ENCODE data around the gene DSE.

The DSE gene

GRCh38 chr6:116412270-116412669 is 41.5 kb downstream of the DSE start:
- no peak overlapping the region for H3K9ac ChIP-seq (ENCODE audit: low read length)
- H3K27ac ChIP-seq (ENCODE audit: low read depth, low read length), result no peak overlapping the region
- H3K27me3 ChIP-seq (ENCODE audit: control insufficient read depth, insufficient read depth, low read length), result no peaks in the 10 kb centered on the region
- peaks cover 9% of the 10 kb centered on the region for H3K4me1 ChIP-seq (ENCODE audit: control insufficient read depth, insufficient read depth, low read length)
- H3K36me3 ChIP-seq (ENCODE audit: control insufficient read depth, insufficient read depth, low read length), result 0 out of 2 replicates have a peak, but pooled peaks cover 7% of the 10 kb centered on the region
- no peak overlapping the region for H3K4me3 ChIP-seq (ENCODE audit: low read depth, low read length)
- no peaks in the 10 kb centered on the region for H3K9me3 ChIP-seq (ENCODE audit: control insufficient read depth, insufficient read depth, low read depth, low read length)

- no peaks in the 10 kb centered on the region for H3K9me3 ChIP-seq (ENCODE audit: control insufficient read depth, insufficient read depth, low read depth, low read length)
- H3K27ac ChIP-seq (ENCODE audit: low read depth, low read length), result no peak overlapping the region
- H3K9ac ChIP-seq (ENCODE audit: low read length), result no peak overlapping the region
- H3K4me3 ChIP-seq (ENCODE audit: low read depth, low read length), result no peak overlapping the region
- peaks cover 9% of the 10 kb centered on the region for H3K4me1 ChIP-seq (ENCODE audit: control insufficient read depth, insufficient read depth, low read length)
- no peaks in the 10 kb centered on the region for H3K27me3 ChIP-seq (ENCODE audit: control insufficient read depth, insufficient read depth, low read length)
- 0 out of 2 replicates have a peak, but pooled peaks cover 6% of the 10 kb centered on the region for H3K36me3 ChIP-seq (ENCODE audit: control insufficient read depth, insufficient read depth, low read length)
Observed at GRCh38 chr6:116413357-116413756, 42.6 kb downstream of the DSE start.

GRCh38 chr6:116417661-116418060 is 46.9 kb downstream of the DSE start:
- Histone ChIP-seq H3K4me1 (ENCODE audit: control insufficient read depth, insufficient read depth, low read length) (0 out of 2 replicates have a peak, but pooled peaks cover 6% of the 10 kb centered on the region), H3K27me3 (ENCODE audit: control insufficient read depth, insufficient read depth, low read length) (no peaks in the 10 kb centered on the region), H3K36me3 (ENCODE audit: control insufficient read depth, insufficient read depth, low read length) (no peaks in the 10 kb centered on the region), H3K27ac (ENCODE audit: low read depth, low read length) (no peak overlapping the region), H3K9me3 (ENCODE audit: control insufficient read depth, insufficient read depth, low read depth, low read length) (no peaks in the 10 kb centered on the region), H3K9ac (ENCODE audit: low read length) (no peak overlapping the region), H3K4me3 (ENCODE audit: low read depth, low read length) (no peak overlapping the region)

- no peak overlapping the region for H3K4me3 ChIP-seq (ENCODE audit: low read depth, low read length)
- H3K9me3 ChIP-seq (ENCODE audit: control insufficient read depth, insufficient read depth, low read depth, low read length), result no peaks in the 10 kb centered on the region
- H3K27me3 ChIP-seq (ENCODE audit: control insufficient read depth, insufficient read depth, low read length), result no peaks in the 10 kb centered on the region
- 0 out of 2 replicates have a peak, but pooled peaks cover 6% of the 10 kb centered on the region for H3K4me1 ChIP-seq (ENCODE audit: control insufficient read depth, insufficient read depth, low read length)
- no peak overlapping the region for H3K27ac ChIP-seq (ENCODE audit: low read depth, low read length)
- H3K36me3 ChIP-seq (ENCODE audit: control insufficient read depth, insufficient read depth, low read length), result no peaks in the 10 kb centered on the region
- no peak overlapping the region for H3K9ac ChIP-seq (ENCODE audit: low read length)
Observed at GRCh38 chr6:116419069-116419786, 48.5 kb downstream of the DSE start.

DNA sequence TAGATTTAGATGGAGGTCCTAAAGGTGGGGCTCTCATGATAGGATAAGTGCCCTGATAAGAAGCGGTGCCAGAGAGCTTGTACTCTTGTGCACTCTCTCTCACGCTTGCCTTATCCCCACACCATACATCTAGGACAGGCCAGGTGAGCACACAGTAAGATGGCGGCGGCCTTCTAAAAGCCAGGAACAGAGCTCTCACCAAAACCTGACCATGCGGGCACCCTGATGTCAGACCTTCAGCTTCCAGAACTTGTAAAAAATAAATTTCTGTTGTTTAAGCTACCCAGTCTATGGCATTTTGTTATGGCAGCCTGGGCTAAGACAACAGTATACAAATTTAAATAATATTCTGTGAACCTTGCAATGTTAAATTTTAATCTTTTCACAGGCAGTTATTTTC is 49.6 kb downstream of the DSE start:
- no peaks in the 10 kb centered on the region for H3K36me3 ChIP-seq (ENCODE audit: control insufficient read depth, insufficient read depth, low read length)
- H3K9me3 ChIP-seq (ENCODE audit: control insufficient read depth, insufficient read depth, low read depth, low read length), result no peaks in the 10 kb centered on the region
- no peak overlapping the region for H3K27ac ChIP-seq (ENCODE audit: low read depth, low read length)
- H3K27me3 ChIP-seq (ENCODE audit: control insufficient read depth, insufficient read depth, low read length), result no peaks in the 10 kb centered on the region
- H3K4me3 ChIP-seq (ENCODE audit: low read depth, low read length), result no peak overlapping the region
- peaks cover 6% of the 10 kb centered on the region; the same call in 1 of the 2 replicates for H3K4me1 ChIP-seq (ENCODE audit: control insufficient read depth, insufficient read depth, low read length)
- no peak overlapping the region for H3K9ac ChIP-seq (ENCODE audit: low read length)

GRCh38 chr6:116422238-116422637 is 51.5 kb downstream of the DSE start:
- H3K36me3 ChIP-seq (ENCODE audit: control insufficient read depth, insufficient read depth, low read length), result peaks cover 7% of the 10 kb centered on the region
- H3K9ac ChIP-seq (ENCODE audit: low read length), result no peak overlapping the region
- H3K9me3 ChIP-seq (ENCODE audit: control insufficient read depth, insufficient read depth, low read depth, low read length), result no peaks in the 10 kb centered on the region
- H3K27ac ChIP-seq (ENCODE audit: low read depth, low read length), result no peak overlapping the region
- no peak overlapping the region for H3K4me3 ChIP-seq (ENCODE audit: low read depth, low read length)
- H3K4me1 ChIP-seq (ENCODE audit: control insufficient read depth, insufficient read depth, low read length), result no peaks in the 10 kb centered on the region; the same call in 1 of the 2 replicates
- H3K27me3 ChIP-seq (ENCODE audit: control insufficient read depth, insufficient read depth, low read length), result no peaks in the 10 kb centered on the region

DNA sequence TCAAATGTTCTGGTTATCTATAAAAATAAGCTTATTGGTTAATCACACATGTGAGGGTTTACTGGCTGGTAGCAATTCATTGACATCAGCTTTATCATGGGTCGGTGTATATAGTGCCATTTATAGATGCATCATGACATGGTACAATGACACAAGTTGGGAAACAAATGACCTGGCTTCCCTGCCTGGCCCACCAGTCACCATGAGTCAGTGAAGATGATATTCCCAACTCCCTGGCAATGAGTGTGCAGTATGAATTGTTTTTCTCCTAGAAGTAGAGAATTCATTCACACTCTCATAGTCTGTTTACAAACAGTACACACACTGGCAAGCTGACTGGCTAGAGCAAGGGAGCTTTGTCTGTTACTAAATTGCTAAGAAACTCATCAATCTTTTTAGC is 53.3 kb downstream of the DSE start:
- Histone ChIP-seq H3K9ac (ENCODE audit: low read length) (no peak overlapping the region), H3K27me3 (ENCODE audit: control insufficient read depth, insufficient read depth, low read length) (no peaks in the 10 kb centered on the region), H3K27ac (ENCODE audit: low read depth, low read length) (0 out of 2 replicates have a peak overlapping the region, but pooled peaks have one; percentile 2), H3K36me3 (ENCODE audit: control insufficient read depth, insufficient read depth, low read length) (peaks cover 10% of the 10 kb centered on the region), H3K9me3 (ENCODE audit: control insufficient read depth, insufficient read depth, low read depth, low read length) (no peaks in the 10 kb centered on the region), H3K4me1 (ENCODE audit: control insufficient read depth, insufficient read depth, low read length) (no peaks in the 10 kb centered on the region; the same call in 1 of the 2 replicates), H3K4me3 (ENCODE audit: low read depth, low read length) (no peak overlapping the region)

- Histone ChIP-seq H3K9ac (ENCODE audit: low read length) (no peak overlapping the region), H3K4me1 (ENCODE audit: control insufficient read depth, insufficient read depth, low read length) (peaks cover under 1% of the 10 kb centered on the region; the same call in 1 of the 2 replicates), H3K4me3 (ENCODE audit: low read depth, low read length) (no peak overlapping the region), H3K9me3 (ENCODE audit: control insufficient read depth, insufficient read depth, low read depth, low read length) (no peaks in the 10 kb centered on the region), H3K36me3 (ENCODE audit: control insufficient read depth, insufficient read depth, low read length) (peaks cover 13% of the 10 kb centered on the region), H3K27ac (ENCODE audit: low read depth, low read length) (no peak overlapping the region), H3K27me3 (ENCODE audit: control insufficient read depth, insufficient read depth, low read length) (no peaks in the 10 kb centered on the region)
Observed at GRCh38 chr6:116426551-116426950, 55.8 kb downstream of the DSE start.

GRCh38 chr6:116429111-116429510 is 58.4 kb downstream of the DSE start:
- Histone ChIP-seq H3K27ac (ENCODE audit: low read depth, low read length) (no peak overlapping the region), H3K9me3 (ENCODE audit: control insufficient read depth, insufficient read depth, low read depth, low read length) (no peaks in the 10 kb centered on the region), H3K4me1 (ENCODE audit: control insufficient read depth, insufficient read depth, low read length) (peaks cover 18% of the 10 kb centered on the region), H3K9ac (ENCODE audit: low read length) (no peak overlapping the region), H3K36me3 (ENCODE audit: control insufficient read depth, insufficient read depth, low read length) (peaks cover 13% of the 10 kb centered on the region), H3K27me3 (ENCODE audit: control insufficient read depth, insufficient read depth, low read length) (no peaks in the 10 kb centered on the region), H3K4me3 (ENCODE audit: low read depth, low read length) (no peak overlapping the region)

- H3K36me3 ChIP-seq (ENCODE audit: control insufficient read depth, insufficient read depth, low read length), result peaks cover 22% of the 10 kb centered on the region
- no peaks in the 10 kb centered on the region for H3K27me3 ChIP-seq (ENCODE audit: control insufficient read depth, insufficient read depth, low read length)
Observed at GRCh38 chr6:116430860-116431259, 60.1 kb downstream of the DSE start.

GRCh38 chr6:116431964-116432595 is 61.3 kb downstream of the DSE start:
- Histone ChIP-seq H3K4me1 (ENCODE audit: control insufficient read depth, insufficient read depth, low read length) (peaks cover 18% of the 10 kb centered on the region), H3K27ac (ENCODE audit: low read depth, low read length) (peak overlapping the region; percentile 62), H3K9me3 (ENCODE audit: control insufficient read depth, insufficient read depth, low read depth, low read length) (no peaks in the 10 kb centered on the region), H3K27me3 (ENCODE audit: control insufficient read depth, insufficient read depth, low read length) (no peaks in the 10 kb centered on the region), H3K4me3 (ENCODE audit: low read depth, low read length) (no peak overlapping the region), H3K36me3 (ENCODE audit: control insufficient read depth, insufficient read depth, low read length) (peaks cover 20% of the 10 kb centered on the region), H3K9ac (ENCODE audit: low read length) (no peak overlapping the region)

More at GRCh38 chr6:116430860-116431259, 60.1 kb downstream of the DSE start:
- Histone ChIP-seq H3K27ac (ENCODE audit: low read depth, low read length) (no peak overlapping the region), H3K4me1 (ENCODE audit: control insufficient read depth, insufficient read depth, low read length) (peaks cover 18% of the 10 kb centered on the region), H3K9me3 (ENCODE audit: control insufficient read depth, insufficient read depth, low read depth, low read length) (no peaks in the 10 kb centered on the region), H3K4me3 (ENCODE audit: low read depth, low read length) (no peak overlapping the region), H3K9ac (ENCODE audit: low read length) (no peak overlapping the region)
